Neural progenitor cell (in vitro differentiated cells): ENCODE results near the gene KLF6. TPM values are rescaled to one million over a fixed set of nuclear protein-coding genes. Genes with fewer than 3 reads are reported as not detected.
A peak's percentile ranks its signal among the peaks of the same experiment; 100 is the strongest.

Experiments used
- DNase-seq: peaks from one replicate; pipeline ENCODE4 v3.0.0-alpha.2; 2016; ENCODE audit warnings: low spot score
- H2AFZ ChIP-seq: fragments of 200-600 bp; sonication (generic); replicated peaks from 2 replicates; pipeline ENCODE4 v1.6.1; 2016; ENCODE audit warnings: antibody characterized with exemption
- H3F3A ChIP-seq: fragments of 200-600 bp; sonication (generic); 2 replicates; pipeline ENCODE4 v1.6.1; 2016; ENCODE audit warnings: antibody characterized with exemption, low read depth
- H3K27ac ChIP-seq: fragments of 200-600 bp; sonication (generic); 2 replicates; pipeline ENCODE4 v1.5.1; 2016; ENCODE audit warnings: mild to moderate bottlenecking
- H3K27me3 ChIP-seq: fragments of 200-600 bp; sonication (generic); 2 replicates; pipeline ENCODE4 v1.6.1; 2016; ENCODE audit warnings: mild to moderate bottlenecking, moderate library complexity
- H3K36me3 ChIP-seq: fragments of 200-600 bp; sonication (generic); 2 replicates; pipeline ENCODE4 v1.5.1; 2016
- H3K4me1 ChIP-seq: fragments of 200-600 bp; sonication (generic); 2 replicates; pipeline ENCODE4 v1.6.1; 2016; ENCODE audit warnings: mixed run types
- H3K4me2 ChIP-seq: fragments of 200-600 bp; sonication (generic); 2 replicates; pipeline ENCODE4 v1.6.1; 2016
- H3K4me3 ChIP-seq: fragments of 200-600 bp; sonication (generic); 2 replicates; pipeline ENCODE4 v1.5.1; 2016
- H3K79me2 ChIP-seq: fragments of 200-600 bp; sonication (generic); 2 replicates; pipeline ENCODE4 v1.6.1; 2016; ENCODE audit warnings: low read depth
- H3K9ac ChIP-seq: fragments of 200-600 bp; sonication (generic); 2 replicates; pipeline ENCODE4 v1.6.1; 2016
- H3K9me3 ChIP-seq: fragments of 200-600 bp; sonication (generic); 2 replicates; pipeline ENCODE4 v1.5.1; 2016; ENCODE audit warnings: low read depth
- H4K20me1 ChIP-seq: fragments of 200-600 bp; sonication (generic); 2 replicates; pipeline ENCODE4 v1.6.1; 2016; ENCODE audit warnings: low read depth
- H3K27ac Mint-ChIP-seq: 3 replicates; pipeline ENCODE4 v1.8.0; 2021; ENCODE audit warnings: mixed read lengths
- H3K27me3 Mint-ChIP-seq: 2 replicates; pipeline ENCODE4 v1.8.0; 2022; ENCODE audit warnings: low read depth, mild to moderate bottlenecking, inconsistent platforms, moderate library complexity, mixed read lengths; ENCODE audit not compliant: insufficient read depth
- H3K36me3 Mint-ChIP-seq: 3 replicates; pipeline ENCODE4 v1.8.0; 2021; ENCODE audit warnings: mixed read lengths
- H3K4me1 Mint-ChIP-seq: 3 replicates; pipeline ENCODE4 v1.8.0; 2021; ENCODE audit warnings: mixed read lengths
- H3K4me3 Mint-ChIP-seq: 3 replicates; pipeline ENCODE4 v1.8.0; 2021; ENCODE audit warnings: mild to moderate bottlenecking, moderate library complexity, mixed read lengths
- H3K9me3 Mint-ChIP-seq: 3 replicates; pipeline ENCODE4 v1.8.0; 2020; ENCODE audit warnings: mixed read lengths
- EZH2 ChIP-seq: fragments of 200-600 bp; sonication (generic); IDR thresholded peaks from 2 replicates; pipeline ENCODE4 v1.6.1; 2017; ENCODE audit warnings: antibody characterized with exemption, mild to moderate bottlenecking, moderate library complexity
- EZH2phosphoT487 ChIP-seq: fragments of 200-600 bp; sonication (generic); IDR thresholded peaks from 2 replicates; pipeline ENCODE4 v1.6.1; 2017; ENCODE audit warnings: antibody characterized with exemption
- total RNA-seq: library from RNA; depleted of rRNA; stranded (reverse); fragments of >200 nt; gene quantifications from 2 replicates; pipeline ENCODE4 v1.2.3, GENCODE V29; 2015; ENCODE audit warnings: low replicate concordance
- TF ChIP-seq, protein P1 (sequence below): fragments of 200-600 bp; sonication (generic); IDR thresholded peaks from 2 replicates; pipeline ENCODE4 v1.5.1; 2017; ENCODE audit warnings: antibody characterized with exemption, mild to moderate bottlenecking

KLF6 gene
- total RNA-seq, 1 donor from 2014 or later = 11.9 TPM

- Mint-ChIP-seq H3K27ac (peak overlapping the region; percentile 97), H3K4me1 (peaks cover 37% of the 10 kb centered on the region), H3K9me3 (no peaks in the 10 kb centered on the region), H3K36me3 (peaks cover 42% of the 10 kb centered on the region), H3K27me3 (peaks cover 17% of the 10 kb centered on the region), H3K4me3 (peak overlapping the region; percentile 97)
- DNase-seq = no peak
- no peak overlapping the region for H3K27ac ChIP-seq
- peaks cover 11% of the 10 kb centered on the region for H3K27me3 ChIP-seq
- H3K79me2 ChIP-seq = peaks cover 58% of the 10 kb centered on the region
- peaks cover 18% of the 10 kb centered on the region for H3K4me1 ChIP-seq
- H3F3A ChIP-seq = peaks cover 17% of the 10 kb centered on the region
- no peaks in the 10 kb centered on the region for H3K9me3 ChIP-seq
- H4K20me1 ChIP-seq = peaks cover 60% of the 10 kb centered on the region
- no peak overlapping the region for H2AFZ ChIP-seq
- no peak for TF ChIP-seq EZH2phosphoT487
- no peak for TF ChIP-seq EZH2
- TF ChIP-seq, protein P1, sequence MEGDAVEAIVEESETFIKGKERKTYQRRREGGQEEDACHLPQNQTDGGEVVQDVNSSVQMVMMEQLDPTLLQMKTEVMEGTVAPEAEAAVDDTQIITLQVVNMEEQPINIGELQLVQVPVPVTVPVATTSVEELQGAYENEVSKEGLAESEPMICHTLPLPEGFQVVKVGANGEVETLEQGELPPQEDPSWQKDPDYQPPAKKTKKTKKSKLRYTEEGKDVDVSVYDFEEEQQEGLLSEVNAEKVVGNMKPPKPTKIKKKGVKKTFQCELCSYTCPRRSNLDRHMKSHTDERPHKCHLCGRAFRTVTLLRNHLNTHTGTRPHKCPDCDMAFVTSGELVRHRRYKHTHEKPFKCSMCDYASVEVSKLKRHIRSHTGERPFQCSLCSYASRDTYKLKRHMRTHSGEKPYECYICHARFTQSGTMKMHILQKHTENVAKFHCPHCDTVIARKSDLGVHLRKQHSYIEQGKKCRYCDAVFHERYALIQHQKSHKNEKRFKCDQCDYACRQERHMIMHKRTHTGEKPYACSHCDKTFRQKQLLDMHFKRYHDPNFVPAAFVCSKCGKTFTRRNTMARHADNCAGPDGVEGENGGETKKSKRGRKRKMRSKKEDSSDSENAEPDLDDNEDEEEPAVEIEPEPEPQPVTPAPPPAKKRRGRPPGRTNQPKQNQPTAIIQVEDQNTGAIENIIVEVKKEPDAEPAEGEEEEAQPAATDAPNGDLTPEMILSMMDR = no peak
- peak overlapping the region; percentile 86 for H3K4me2 ChIP-seq
- H3K9ac ChIP-seq = no peak overlapping the region
- H3K4me3 ChIP-seq = peak overlapping the region; percentile 84
- peaks cover 4% of the 10 kb centered on the region for H3K36me3 ChIP-seq
Measured at GRCh38 chr10:3782146-3782450, 2.9 kb downstream of the KLF6 start.

DNA sequence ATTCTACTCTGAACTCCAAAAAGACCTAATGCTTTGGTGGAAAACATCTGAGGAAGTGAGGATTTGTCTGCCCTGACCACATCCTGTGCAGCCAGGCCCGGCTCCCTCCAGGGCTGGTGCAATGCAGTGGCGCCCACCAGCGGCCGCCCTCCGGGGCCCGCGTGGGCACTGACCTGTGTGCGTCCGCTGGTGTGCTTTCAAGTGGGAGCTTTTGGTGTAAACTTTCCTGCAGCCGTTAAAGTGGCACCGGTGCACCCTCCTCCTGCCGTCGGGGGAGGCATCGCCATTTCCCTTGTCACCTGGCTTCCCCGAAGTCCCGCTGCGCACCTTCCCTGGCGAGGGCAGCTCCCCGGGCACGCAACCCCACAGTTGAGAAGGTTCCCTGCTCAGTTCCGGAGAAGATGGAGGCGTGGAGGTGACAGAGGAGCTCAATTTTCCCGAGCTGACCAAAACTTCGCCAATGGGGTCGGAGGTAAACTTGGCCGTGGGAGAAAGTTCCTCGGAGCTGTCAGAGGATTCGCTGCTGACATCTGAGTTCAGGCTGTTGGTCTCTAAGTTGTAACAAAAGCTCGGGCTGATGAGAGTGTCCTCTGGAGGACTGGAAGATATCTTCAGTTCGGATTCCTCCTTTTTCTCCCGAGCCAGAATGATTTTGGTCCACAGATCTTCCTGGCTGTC lies 3.4 kb downstream of the KLF6 start:
- Histone ChIP-seq H3K4me3 (peak overlapping the region; percentile 84), H3F3A (peaks cover 18% of the 10 kb centered on the region), H4K20me1 (peaks cover 65% of the 10 kb centered on the region), H3K9ac (no peak overlapping the region), H3K27ac (no peak overlapping the region), H2AFZ (no peak overlapping the region), H3K4me2 (no peak overlapping the region), H3K79me2 (peaks cover 58% of the 10 kb centered on the region), H3K36me3 (peaks cover 7% of the 10 kb centered on the region), H3K4me1 (peaks cover 18% of the 10 kb centered on the region), H3K9me3 (no peaks in the 10 kb centered on the region), H3K27me3 (peaks cover 6% of the 10 kb centered on the region)
- H3K9me3 Mint-ChIP-seq = no peaks in the 10 kb centered on the region
- peaks cover 47% of the 10 kb centered on the region for H3K36me3 Mint-ChIP-seq
- TF ChIP-seq EZH2 (no peak), EZH2phosphoT487 (no peak)
- TF ChIP-seq, protein P1 = no peak
- H3K27me3 Mint-ChIP-seq = peaks cover 15% of the 10 kb centered on the region
- peak overlapping the region; percentile 58 for H3K27ac Mint-ChIP-seq
- H3K4me3 Mint-ChIP-seq = peak overlapping the region; percentile 97
- H3K4me1 Mint-ChIP-seq = peaks cover 38% of the 10 kb centered on the region
- no peak for DNase-seq

GRCh38 chr10:3780771-3781467 lies 4.1 kb downstream of the KLF6 start:
- peak overlapping the region; percentile 21 for H3K4me3 Mint-ChIP-seq
- TF ChIP-seq EZH2phosphoT487 (no peak), EZH2 (no peak)
- TF ChIP-seq, protein P1 = no peak
- no peak overlapping the region for H3K9ac ChIP-seq
- H3K9me3 Mint-ChIP-seq = no peaks in the 10 kb centered on the region
- no peak for DNase-seq
- no peaks in the 10 kb centered on the region for H3K27me3 ChIP-seq
- H3K27me3 Mint-ChIP-seq = peaks cover 14% of the 10 kb centered on the region
- peaks cover 7% of the 10 kb centered on the region for H3K36me3 ChIP-seq
- H3F3A ChIP-seq = peaks cover 25% of the 10 kb centered on the region
- peaks cover 72% of the 10 kb centered on the region for H4K20me1 ChIP-seq
- H2AFZ ChIP-seq = no peak overlapping the region
- peaks cover 18% of the 10 kb centered on the region for H3K4me1 ChIP-seq
- H3K4me3 ChIP-seq = no peak overlapping the region
- H3K36me3 Mint-ChIP-seq = peaks cover 50% of the 10 kb centered on the region
- H3K27ac Mint-ChIP-seq = no peak overlapping the region
- H3K27ac ChIP-seq = no peak overlapping the region
- no peaks in the 10 kb centered on the region for H3K9me3 ChIP-seq
- H3K79me2 ChIP-seq = peaks cover 58% of the 10 kb centered on the region
- H3K4me2 ChIP-seq = no peak overlapping the region
- H3K4me1 Mint-ChIP-seq = peaks cover 36% of the 10 kb centered on the region
